Keratinocyte (primary cell): Measurements from ENCODE around the gene SLC2A4RG.

Source experiments
- CTCF ChIP-seq, 3 experiments: IDR thresholded peaks in 1 of 3; conservative IDR thresholded peaks in 1 of 3; optimal IDR thresholded peaks in 1 of 3; 2 replicates in 2 of 3; 3 replicates in 1 of 3; pipeline versions ENCODE3 to v1.5.1; 2011; ENCODE audit warnings: low read length in 3 of 3, mild to moderate bottlenecking in 3 of 3, moderate library complexity in 2 of 3, control low read depth in 1 of 3, inconsistent platforms in 1 of 3; ENCODE audit not compliant: insufficient read depth in 2 of 3; ENCODE audit errors: extremely low read depth in 1 of 3
- EZH2 ChIP-seq: IDR thresholded peaks from one replicate; pipeline ENCODE4 v1.6.1; 2012; ENCODE audit warnings: inconsistent platforms, mild to moderate bottlenecking, low read length, moderate library complexity

GRCh38 chr20:63731410-63731809 is 8.2 kb upstream of the SLC2A4RG start:
- TF ChIP-seq CTCF (optimal IDR thresholded peaks at IDR 0.05 in 1 of 3, IDR thresholded peaks at IDR 0.05 in 1 of 3, conservative IDR thresholded peaks at IDR 0.05 in 1 of 3; ENCODE audit: extremely low read depth in 1 of 3, insufficient read depth in 2 of 3, low read length in 3 of 3) (no peak), EZH2 (no peak)
